ENCODE data around the gene EEA1. TPM values are rescaled to one million over a fixed set of nuclear protein-coding genes. Genes with fewer than 3 reads are reported as not detected.

Gene EEA1
- total and polyA plus RNA-seq, 7 donors, result 4.1 to 51.8 (median 27.7) TPM

DNA sequence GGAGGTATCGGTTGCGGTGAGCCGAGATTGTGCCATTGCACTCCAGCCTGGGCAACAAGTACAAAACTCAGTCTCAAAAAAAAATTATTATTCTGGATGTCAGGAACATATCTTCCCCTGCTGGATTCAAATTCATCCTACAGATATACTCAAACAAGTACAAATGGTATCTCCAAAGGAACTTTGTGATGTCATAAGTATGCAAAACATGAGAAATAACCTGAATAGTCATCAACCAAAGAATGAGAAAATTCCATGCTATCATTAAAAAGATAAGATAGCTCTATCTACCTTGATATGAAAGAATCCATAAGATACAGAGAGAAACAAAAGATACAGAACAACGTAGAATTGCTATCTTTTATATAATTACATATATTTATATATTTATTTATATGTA lies 67.7 kb downstream of the EEA1 start:
- H3K9me3 ChIP-seq, result no peaks in the 10 kb centered on the region
- WGBS, 3 donors, result 96 to 99% (median 99%) methylated on average over 4 of the region's 4 CpGs
- H3K4me1 ChIP-seq, result peaks cover 12% of the 10 kb centered on the region
- H3K4me3 ChIP-seq, result no peak overlapping the region
- no peaks in the 10 kb centered on the region for H3K27me3 ChIP-seq (ENCODE audit: insufficient read depth in 3 of 3, low read length in 2 of 3)
- TF ChIP-seq, protein P1, sequence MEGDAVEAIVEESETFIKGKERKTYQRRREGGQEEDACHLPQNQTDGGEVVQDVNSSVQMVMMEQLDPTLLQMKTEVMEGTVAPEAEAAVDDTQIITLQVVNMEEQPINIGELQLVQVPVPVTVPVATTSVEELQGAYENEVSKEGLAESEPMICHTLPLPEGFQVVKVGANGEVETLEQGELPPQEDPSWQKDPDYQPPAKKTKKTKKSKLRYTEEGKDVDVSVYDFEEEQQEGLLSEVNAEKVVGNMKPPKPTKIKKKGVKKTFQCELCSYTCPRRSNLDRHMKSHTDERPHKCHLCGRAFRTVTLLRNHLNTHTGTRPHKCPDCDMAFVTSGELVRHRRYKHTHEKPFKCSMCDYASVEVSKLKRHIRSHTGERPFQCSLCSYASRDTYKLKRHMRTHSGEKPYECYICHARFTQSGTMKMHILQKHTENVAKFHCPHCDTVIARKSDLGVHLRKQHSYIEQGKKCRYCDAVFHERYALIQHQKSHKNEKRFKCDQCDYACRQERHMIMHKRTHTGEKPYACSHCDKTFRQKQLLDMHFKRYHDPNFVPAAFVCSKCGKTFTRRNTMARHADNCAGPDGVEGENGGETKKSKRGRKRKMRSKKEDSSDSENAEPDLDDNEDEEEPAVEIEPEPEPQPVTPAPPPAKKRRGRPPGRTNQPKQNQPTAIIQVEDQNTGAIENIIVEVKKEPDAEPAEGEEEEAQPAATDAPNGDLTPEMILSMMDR (IDR thresholded peaks at IDR 0.05), result no peak
- H3K36me3 ChIP-seq (ENCODE audit: insufficient read depth in 1 of 2, low read depth in 1 of 2), result peaks cover 0 to 28% of the 10 kb centered on the region in 2 donors
- ATAC-seq (no peak), DNase-seq (no peak)
- no peak overlapping the region for H3K27ac ChIP-seq
- intact Hi-C loops (cut with DNase I), result loop anchor here in 1 of 2 donors (10.0 kb wide), 1 partner anchor 57 kb away; no protein-coding TSS in a partner anchor

DNA sequence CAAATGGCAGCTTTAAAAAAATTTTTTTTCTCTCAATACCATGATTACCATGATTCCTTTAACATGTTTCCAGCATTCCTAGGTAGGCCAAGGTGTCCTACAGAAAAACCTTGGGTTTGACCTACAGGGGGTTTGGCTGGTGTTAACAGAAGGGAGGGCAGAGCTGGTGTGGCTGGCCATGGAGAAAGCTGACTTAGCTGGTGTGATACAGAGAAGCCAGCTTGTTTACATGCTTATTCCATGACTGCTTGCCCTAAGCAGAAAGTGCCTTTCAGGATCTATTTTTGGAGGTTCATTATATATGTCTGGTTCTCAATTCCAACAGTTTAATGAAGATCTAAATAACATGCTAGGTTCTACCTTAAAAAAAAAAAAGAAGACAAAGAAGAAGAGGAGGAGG lies 68.6 kb downstream of the EEA1 start:
- no peak overlapping the region for H3K4me3 ChIP-seq
- TF ChIP-seq, protein P1 (IDR thresholded peaks at IDR 0.05), result no peak
- peak overlapping the region; percentile 68 for H3K27ac ChIP-seq
- peaks cover 0 to 34% of the 10 kb centered on the region in 2 donors for H3K36me3 ChIP-seq (ENCODE audit: insufficient read depth in 1 of 2, low read depth in 1 of 2)
- no peaks in the 10 kb centered on the region for H3K9me3 ChIP-seq
- peak; percentile 56 to 87 (median 79) for ATAC-seq
- no peak for DNase-seq
- peaks cover 10% of the 10 kb centered on the region for H3K4me1 ChIP-seq
- H3K27me3 ChIP-seq (ENCODE audit: insufficient read depth in 3 of 3, low read length in 2 of 3), result no peaks in the 10 kb centered on the region
- intact Hi-C loops (cut with DNase I), result loop anchor here in 1 of 2 donors (10.0 kb wide), 1 partner anchor 56 kb away; no protein-coding TSS in a partner anchor

DNA sequence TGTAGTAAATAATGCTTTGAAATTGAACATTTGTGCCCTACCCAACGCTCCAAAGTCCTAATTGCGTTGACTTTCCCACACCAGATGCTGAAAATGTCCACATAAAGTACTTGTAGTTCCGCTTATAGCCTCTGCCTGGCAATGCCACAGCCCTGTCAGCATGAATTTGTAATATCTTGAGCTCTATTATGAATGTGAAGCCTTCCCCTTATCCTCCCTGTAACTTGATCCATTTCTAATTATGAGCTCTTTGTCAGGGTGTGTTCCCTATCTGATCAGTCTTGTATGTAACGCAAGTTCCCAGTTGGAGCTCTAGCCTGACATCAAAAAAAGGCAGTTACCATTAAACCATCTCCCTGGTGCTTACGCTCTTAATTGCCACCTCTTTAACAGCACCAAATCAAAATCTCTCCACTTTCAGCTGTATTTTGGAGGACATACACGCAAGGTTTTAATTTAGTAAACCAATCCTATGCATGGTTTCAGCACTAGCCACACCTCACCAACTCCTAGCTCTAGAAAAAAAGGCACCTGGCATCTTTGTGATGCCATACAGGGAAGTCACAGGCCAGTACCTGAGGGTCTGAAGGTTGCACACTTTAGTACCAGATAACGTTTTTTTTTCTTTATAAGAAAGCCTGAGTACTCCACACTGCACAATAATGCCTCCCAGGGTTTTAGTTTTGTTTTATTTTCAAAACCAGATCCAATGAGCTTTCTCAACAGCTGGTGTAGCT lies 69.3 kb downstream of the EEA1 start:
- intact Hi-C loops (cut with DNase I), result loop anchor here in 1 of 2 donors (10.0 kb wide), 1 partner anchor 55 kb away; no protein-coding TSS in a partner anchor
- Histone ChIP-seq H3K9me3 (no peaks in the 10 kb centered on the region), H3K4me3 (no peak overlapping the region), H3K4me1 (peaks cover 10% of the 10 kb centered on the region), H3K36me3 (ENCODE audit: insufficient read depth in 1 of 2, low read depth in 1 of 2) (peaks cover 0 to 34% of the 10 kb centered on the region in 2 donors), H3K27ac (peak overlapping the region; percentile 68), H3K27me3 (ENCODE audit: insufficient read depth in 3 of 3, low read length in 2 of 3) (no peaks in the 10 kb centered on the region)
- ATAC-seq, result peak; percentile 37 to 84 (median 69)
- DNase-seq, result no peak
- 41 to 68% (median 54%) methylated on average over 7 of the region's 7 CpGs for WGBS, 3 donors
- TF ChIP-seq, protein P1 (IDR thresholded peaks at IDR 0.05), result no peak

DNA sequence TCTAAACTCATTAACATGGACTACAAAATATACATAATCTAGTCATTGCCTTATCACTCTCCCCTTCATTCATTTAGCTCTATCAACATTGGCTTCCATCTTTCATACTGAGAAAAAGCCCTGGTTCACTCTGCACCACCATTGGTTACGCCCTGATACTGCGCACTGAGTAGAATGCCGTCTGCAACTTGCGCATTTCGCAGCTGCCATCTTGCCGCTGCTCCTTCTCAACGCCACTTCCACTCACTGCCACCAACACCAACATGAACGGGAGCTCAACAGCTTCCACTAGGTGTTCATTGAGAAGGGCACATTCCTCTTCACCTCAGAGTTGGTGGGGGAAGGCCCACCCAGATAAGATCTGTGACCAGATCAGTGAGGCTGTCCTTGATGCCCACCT lies 71.3 kb downstream of the EEA1 start:
- TF ChIP-seq, protein P1 (IDR thresholded peaks at IDR 0.05), result no peak
- 98 to 99% (median 98%) methylated on average over 8 of the region's 8 CpGs for WGBS, 3 donors
- ATAC-seq (no peak), DNase-seq (no peak)
- Histone ChIP-seq H3K9me3 (no peaks in the 10 kb centered on the region), H3K36me3 (ENCODE audit: insufficient read depth in 1 of 2, low read depth in 1 of 2) (peaks cover 0 to 37% of the 10 kb centered on the region in 2 donors), H3K27me3 (ENCODE audit: insufficient read depth in 3 of 3, low read length in 2 of 3) (no peaks in the 10 kb centered on the region), H3K4me1 (peaks cover 10% of the 10 kb centered on the region), H3K4me3 (no peak overlapping the region), H3K27ac (no peak overlapping the region)
- intact Hi-C loops (cut with DNase I), result no loop called here

Data from psoas muscle (tissue), 8 donors.